GM19025 (cell line): ENCODE measurements around the gene C1orf174.

ENCODE experiments used
- ATAC-seq: cut with Tn5 transposase; IDR thresholded peaks from one replicate; pipeline ENCODE4 v1.9.1; 2021; ENCODE audit warnings: mild to moderate bottlenecking, low read depth, moderate library complexity; ENCODE audit not compliant: unreplicated experiment

The C1orf174 gene

GRCh38 chr1:3910857-3911845, 11.1 kb upstream of the C1orf174 start:
- ATAC-seq = no peak

DNA sequence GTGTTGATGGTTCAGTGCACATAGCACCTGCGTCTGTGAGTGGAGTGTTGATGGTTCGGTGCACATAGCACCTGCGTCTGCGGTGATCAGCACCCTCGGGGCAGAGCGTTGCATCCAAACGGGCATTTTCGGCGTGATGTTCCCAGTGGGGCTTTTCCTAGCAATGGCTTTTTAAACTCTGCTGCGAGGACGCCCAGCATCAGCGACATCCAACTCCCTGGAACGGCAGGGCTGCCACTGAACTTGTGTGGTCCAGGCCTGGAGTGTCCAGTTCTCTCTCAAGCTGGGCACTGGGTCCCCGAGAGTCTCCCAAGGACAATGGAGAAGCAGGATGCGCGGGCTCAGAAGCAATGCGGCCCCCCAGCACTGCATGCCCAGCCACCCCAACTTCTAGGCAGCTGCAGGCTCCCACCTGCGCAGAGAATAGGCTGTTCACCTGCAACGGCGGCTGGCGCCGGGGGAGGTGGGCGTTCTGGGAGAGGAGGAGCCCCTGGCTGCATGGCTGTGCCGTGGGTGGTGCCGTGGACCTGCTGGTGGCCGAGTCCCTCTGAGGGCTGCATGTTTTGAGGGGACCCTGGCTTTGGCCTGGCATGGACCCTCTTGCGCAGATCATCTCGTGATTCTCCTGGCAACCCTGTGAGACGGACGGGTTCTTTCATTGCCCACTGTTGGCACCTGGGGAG, 10.1 kb upstream of the C1orf174 start:
- ATAC-seq = no peak

DNA sequence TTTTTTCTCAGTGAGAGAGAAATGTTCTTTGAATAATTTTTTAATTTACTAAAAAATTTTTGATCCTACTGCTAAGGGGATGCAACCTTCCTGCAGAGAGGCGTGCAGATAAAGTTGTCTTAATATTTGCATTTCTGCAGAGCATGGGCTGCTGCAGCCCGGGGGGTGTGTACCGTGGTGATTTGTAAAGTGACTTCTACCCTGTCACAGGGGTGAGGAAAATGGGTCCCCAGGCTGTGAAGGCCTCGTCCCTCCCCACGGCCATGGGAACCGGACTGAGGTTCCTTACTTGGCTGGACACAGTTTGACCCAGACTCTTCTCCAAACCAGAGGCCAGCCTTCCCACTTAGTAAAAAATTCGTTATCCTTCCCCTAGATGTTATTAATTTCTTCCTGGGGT, 9.5 kb upstream of the C1orf174 start:
- no peak for ATAC-seq

GRCh38 chr1:3908886-3909517, 8.9 kb upstream of the C1orf174 start:
- ATAC-seq = no peak

DNA sequence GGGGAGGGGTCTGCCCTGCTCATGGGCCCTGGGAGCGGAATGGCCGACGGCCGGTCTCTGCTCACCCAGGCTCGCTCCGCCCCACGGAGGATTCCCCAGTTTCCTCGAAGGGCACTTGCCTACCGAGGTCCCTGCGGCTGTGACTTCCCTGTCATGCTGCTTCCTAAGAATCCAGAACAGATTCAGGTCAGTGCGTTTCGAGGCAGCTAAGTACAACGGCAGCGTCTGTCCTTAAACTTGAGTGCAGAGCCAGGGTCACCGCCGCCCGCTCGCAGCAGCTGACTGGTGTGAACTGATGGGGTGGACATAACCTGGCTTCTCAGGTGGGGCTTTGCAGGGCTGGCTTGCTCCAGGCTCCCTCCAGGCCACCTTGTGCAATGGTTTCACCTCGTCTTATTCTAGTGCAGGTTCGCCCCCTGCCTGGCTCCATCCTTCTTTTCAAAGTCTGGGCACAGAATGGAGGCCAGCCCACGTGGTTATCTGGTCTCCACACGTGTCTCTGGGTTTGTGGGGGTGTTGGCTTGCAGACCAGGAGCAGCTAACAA, 7.6 kb upstream of the C1orf174 start:
- no peak for ATAC-seq

- ATAC-seq = no peak
Measured at GRCh38 chr1:3907031-3907534, 7.0 kb upstream of the C1orf174 start.

DNA sequence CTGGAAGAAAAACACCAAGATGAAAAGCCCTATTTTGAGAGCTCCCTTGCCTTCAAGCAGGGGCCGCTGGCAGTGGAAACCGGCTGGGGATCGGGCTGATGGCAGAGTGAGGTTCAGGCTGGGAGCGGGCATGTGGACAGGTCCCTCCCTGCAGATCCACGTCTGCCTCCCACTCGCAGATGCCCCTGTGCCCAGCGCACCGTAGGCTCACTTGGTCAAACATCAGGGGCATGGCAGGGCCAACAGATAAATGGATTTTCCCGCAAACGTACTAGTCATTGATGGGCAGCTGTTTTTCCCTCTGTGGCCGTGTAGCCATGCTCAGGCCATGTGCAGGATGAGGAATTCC, 6.6 kb upstream of the C1orf174 start:
- no peak for ATAC-seq

DNA sequence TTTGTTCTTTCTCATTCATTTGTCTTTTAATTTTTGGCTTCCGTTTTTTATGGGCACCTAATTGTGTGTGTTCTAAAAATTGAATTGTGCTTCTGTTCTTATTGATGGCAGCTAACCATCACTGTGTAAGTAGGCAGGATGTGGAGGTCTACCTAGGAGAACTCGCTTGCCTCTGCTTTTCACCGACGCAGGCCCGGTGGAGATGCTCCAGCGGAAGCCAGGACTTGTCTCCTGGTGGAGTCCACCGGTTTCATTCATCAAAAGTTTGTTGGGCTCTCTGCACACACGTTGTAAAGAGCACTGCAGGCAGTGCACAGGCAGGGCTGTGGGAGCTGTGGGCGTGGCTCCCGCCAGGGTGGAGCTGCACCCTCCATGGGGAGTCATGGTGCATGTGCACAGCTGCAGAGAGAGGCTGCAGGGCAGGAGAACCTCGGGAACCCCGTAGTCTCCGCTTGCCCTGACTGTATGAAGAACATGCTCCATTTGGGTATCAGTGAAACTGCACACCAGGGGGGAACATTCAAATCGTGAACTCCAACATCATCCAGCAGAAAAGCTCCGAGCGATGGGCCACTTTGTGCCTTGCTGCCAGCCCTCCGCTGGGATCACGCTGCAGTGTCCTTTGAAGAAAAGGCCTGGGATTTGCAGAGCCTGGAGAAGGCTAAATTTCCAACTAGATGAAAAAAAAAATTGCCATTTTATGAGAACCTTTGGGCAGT, 6.0 kb upstream of the C1orf174 start:
- no peak for ATAC-seq

GRCh38 chr1:3905266-3905952, 5.3 kb upstream of the C1orf174 start:
- ATAC-seq = no peak

DNA sequence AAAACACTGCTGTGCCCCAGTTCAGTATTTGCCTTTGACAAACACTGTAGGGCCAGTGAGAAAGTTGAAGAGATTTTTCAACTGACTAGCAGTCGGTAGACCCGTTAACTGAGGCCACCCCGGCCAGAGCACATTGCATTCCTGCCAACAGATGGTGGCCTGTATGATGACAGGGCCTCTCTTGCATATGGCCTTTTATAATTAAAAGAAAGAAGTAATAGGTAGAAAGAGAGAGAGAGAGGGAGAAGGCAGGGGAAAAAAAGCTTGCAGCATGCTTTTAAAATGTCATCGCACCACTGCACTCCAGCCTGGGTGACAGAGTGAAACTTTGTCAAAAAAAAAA, 4.7 kb upstream of the C1orf174 start:
- no peak for ATAC-seq

DNA sequence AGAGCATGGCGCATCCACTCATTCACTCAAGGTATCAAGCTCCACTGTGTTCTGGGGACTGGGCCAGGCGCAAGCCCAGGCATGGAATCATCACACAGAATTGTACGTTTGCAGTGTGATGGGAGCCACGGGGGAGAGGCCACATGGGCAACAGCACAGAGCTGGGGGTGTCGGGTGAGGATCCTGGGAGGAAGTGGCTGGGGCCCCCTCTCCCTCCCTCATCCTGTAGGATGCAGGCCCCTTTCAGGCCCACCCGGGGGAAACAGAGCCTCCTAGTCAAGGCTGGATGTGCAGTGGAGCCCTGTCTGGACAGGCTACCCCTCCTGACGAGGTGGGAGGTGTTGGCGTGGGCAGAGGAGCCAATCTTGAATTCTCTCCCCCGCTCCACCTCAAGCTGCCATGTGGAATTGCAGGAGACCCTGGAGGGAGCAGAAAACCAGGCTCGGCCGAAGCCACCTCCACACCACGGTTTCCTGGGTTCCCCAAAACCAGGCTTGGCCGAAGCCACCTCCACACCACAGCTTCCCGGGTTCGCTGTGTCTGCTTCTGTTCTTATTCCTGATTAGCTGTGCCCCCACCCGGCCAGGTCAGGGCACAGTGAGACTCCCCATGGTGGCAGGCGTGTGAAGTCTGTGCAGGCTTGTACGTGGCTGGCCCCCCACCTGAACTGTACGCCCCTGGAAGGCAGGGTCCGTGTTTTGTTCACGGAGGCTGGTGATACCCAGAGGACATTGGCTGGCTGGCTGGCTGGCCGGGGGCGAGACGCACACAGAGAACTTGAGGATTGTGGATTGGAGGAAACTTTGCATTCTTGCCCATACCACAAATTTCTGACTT, 4.2 kb upstream of the C1orf174 start:
- no peak for ATAC-seq

- no peak for ATAC-seq
Measured at GRCh38 chr1:3903141-3904005, 3.3 kb upstream of the C1orf174 start.

GRCh38 chr1:3902571-3903091, 2.6 kb upstream of the C1orf174 start:
- no peak for ATAC-seq

DNA sequence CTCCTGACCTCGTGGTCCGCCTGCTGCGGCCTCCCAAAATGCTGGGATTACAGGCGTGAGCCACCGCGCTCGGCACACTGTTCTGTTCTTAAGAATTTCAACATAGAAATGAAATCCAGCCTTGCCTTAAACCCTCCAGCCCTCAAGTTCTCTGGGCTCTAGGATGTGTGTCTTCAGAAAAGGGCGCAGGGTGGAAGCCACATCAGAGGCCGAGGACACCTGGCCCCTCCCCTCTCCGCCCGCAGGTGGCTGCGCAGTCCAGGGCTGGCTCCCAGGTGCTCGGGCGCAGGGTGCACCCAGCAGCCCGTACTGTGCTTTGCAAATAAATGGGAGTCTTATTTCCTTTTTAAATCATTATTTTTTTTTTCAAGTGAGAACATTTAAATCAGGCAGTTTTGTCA, 2.0 kb upstream of the C1orf174 start:
- no peak for ATAC-seq

- peak; percentile 52 for ATAC-seq
Measured at GRCh38 chr1:3900969-3901529, 977 bp upstream of the C1orf174 start.

- ATAC-seq = no peak
Measured at GRCh38 chr1:3899754-3900149, 320 bp downstream of the C1orf174 start.

GRCh38 chr1:3898994-3899753, 898 bp downstream of the C1orf174 start:
- ATAC-seq = no peak
